Measurements from ENCODE around the gene MN1.

DNA sequence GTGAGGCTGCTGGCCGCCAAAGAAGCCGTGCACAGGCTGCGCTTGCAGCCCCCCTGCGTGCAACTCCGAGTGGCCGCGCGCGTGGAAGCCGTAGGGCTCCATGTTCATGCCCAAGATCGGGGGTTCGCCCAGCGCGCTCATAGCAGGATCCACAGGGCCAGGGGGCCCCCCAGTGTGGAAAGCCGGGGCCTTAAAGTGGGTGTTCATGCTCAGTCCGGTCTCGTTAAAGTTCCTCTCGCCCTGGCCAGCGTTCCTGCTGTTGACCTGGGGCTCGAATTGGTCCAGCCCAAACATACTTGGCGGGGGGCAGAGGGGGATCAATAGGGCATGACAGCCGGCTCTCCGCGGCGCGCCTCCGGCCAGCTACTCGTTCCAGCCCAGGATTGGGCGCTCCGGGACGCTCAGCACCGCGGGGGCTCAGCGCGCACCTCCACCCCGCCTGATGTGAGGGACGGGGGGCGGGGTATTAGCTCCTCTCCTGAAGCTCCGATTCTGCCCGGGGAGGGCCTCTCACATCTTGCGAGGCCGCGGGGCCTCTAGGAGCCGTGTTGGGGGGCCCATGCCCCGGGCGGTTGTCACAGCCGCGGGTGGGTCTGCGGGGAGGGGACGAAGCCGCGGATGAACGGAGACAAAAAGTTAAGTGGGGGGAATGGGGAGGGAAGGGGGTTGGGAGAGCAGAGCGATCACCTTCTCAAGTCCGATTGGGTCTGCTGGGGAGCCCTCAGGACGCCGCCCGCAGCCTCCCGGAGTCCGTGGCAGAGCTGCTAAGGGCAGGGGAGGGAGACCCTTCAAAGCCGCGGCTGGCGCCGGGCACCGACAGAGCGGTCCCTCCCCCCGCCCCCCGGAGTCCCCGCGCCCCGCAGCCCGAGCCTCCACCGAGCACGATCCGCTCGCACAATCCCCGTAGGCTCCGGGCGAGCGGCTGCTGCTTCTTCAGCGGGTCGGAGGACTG lies 1.0 kb downstream of the MN1 start:
- TF ChIP-seq, protein P1, sequence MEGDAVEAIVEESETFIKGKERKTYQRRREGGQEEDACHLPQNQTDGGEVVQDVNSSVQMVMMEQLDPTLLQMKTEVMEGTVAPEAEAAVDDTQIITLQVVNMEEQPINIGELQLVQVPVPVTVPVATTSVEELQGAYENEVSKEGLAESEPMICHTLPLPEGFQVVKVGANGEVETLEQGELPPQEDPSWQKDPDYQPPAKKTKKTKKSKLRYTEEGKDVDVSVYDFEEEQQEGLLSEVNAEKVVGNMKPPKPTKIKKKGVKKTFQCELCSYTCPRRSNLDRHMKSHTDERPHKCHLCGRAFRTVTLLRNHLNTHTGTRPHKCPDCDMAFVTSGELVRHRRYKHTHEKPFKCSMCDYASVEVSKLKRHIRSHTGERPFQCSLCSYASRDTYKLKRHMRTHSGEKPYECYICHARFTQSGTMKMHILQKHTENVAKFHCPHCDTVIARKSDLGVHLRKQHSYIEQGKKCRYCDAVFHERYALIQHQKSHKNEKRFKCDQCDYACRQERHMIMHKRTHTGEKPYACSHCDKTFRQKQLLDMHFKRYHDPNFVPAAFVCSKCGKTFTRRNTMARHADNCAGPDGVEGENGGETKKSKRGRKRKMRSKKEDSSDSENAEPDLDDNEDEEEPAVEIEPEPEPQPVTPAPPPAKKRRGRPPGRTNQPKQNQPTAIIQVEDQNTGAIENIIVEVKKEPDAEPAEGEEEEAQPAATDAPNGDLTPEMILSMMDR (IDR thresholded peaks at IDR 0.05): no peak
- no peak for TF ChIP-seq POLR2A (IDR thresholded peaks at IDR 0.05)
